SH-SY5Y (cell line): ENCODE data around the gene PPP1R1C.

Experiments used
- GATA2 ChIP-seq: IDR thresholded peaks from 2 replicates; pipeline ENCODE4 v1.6.1; 2011; ENCODE audit warnings: mild to moderate bottlenecking, low read depth, low read length
- GATA3 ChIP-seq: IDR thresholded peaks from 2 replicates; pipeline ENCODE4 v1.6.1; 2011; ENCODE audit warnings: low read depth, mild to moderate bottlenecking, low read length, moderate library complexity

DNA sequence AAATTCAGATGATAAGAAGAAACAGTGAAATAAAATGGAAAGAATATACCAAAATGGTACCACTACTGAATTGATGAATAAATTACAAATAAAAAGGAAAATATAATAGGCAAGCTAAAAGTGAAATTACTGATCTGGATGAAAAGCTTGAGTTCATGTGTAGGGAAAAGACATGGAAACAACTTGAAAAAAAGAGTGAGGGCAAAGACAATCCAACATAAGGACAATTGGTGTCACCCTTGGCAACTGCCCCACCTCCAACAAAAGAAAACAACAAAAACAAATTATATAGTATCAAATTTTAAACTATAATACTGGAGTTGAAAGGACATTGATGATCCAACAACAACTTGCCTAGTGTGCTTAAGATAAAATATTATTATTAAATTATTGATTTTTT is 37.6 kb downstream of the PPP1R1C start:
- TF ChIP-seq GATA3 (no peak), GATA2 (no peak)
